T47D (cell line): ENCODE results near the gene ADORA2A.

Experiments
- DNase-seq, 2 experiments: peaks; one replicate each; pipeline versions ENCODE4 v3.0.0 to v3.0.0-alpha.2; 2011 to 2012; ENCODE audit warnings: low read depth in 1 of 2, low spot score in 1 of 2
- JUND ChIP-seq: IDR thresholded peaks from 2 replicates; pipeline ENCODE4 v1.6.1; 2012; ENCODE audit warnings: low read depth
- in situ Hi-C: cut with HindIII; loops from 2 replicates; pipeline ENCODE4 v1.10.0; 2016; ENCODE audit warnings: low sequenced_read_pairs, low pct_unique_long_range_greater_than_20kb

The ADORA2A gene

DNA sequence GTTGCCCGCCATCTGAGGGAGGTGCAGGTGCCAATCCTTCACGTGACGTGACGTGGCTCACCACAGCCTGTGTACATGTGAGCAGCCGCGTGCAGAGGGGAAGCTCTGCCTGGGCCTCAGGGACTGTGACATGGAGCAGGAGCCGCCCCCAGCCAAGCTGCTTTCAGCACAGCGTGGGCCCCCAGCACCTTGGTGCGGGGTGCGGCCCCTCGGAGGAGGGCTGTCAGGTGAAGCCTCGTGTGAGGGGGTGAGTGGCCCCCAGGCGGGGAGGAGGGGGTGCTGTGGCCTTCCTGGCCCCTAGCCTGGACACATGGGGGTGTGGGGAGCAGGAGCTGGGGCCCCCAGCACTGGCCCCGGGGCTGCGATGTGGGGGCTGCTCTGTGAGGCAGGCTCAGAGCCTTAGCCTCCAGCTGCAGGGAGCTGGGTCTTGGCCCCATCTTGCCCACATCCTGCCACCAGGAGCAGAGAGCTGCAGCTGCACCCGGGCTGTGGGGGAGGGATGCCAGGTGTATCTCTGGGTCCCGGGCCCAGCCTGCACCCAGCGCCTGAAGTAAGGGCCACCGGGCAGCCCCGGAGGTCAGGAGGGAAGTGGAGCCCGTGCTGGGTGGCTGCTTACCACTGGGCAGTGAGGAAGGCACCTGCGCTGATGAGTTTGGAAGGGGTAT is at the start of gene ADORA2A:
Gene ADORA2A (plus strand): TSS at position 100 of the 665 bp plus-strand sequence. CDS start 5,806 bp downstream, outside the sequence.
- TF ChIP-seq JUND, result no peak
- in situ Hi-C loops, result no loop called here
- no peak for DNase-seq

DNA sequence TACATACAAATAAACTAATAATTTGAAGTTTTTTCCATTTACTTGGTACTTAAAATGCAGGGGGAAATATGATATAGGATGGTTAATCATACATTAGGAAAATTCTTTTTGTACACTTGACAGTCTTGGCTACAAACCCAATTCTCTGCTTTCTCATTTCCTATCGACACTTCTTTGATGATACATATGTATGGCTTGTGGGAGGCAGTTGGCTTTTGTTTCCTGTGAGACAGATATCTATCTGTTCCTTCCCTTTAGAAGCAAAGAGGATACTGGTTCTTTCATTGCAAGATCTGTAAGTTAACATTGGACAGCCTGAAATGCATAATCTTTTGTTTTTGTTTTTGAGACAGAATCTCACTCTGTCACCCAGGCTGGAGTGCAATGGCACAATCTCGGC is 47.9 kb upstream of the ADORA2A start:
- TF ChIP-seq JUND, result no peak
- no peak for DNase-seq
- in situ Hi-C loops, result no loop called here

DNA sequence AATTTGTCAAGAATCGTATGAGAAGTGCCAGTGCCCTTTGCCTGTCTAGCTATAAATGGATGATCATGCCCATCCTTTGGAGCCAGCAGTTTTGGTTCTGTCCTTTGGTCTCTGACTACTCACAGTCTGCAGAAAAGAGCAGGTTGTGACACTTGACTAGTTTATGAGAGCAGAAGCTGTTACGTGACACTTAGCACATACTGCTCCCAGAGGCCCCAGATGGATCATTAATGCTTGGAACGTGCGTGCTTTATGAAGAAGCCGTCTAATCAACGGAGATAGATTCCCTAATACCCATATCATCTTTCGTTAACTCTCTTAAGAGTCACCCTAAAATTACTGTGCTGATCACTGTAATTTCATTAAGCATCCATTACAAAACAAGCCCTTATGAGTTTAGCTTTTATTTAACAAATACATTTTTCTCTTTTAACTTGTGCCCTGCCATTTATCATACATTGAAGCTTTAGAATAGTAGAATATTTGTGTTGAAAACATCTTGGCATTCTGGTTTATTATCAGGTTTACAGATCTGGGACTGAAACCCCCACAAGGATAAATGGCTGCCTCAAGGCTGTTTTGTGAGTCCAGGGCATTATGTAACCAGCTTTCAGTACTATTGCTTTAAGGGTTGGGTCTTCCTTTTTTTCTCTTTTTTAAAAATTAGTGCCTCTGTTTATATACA is 47.0 kb upstream of the ADORA2A start:
- in situ Hi-C loops, result no loop called here
- DNase-seq, result no peak
- TF ChIP-seq JUND, result no peak

DNA sequence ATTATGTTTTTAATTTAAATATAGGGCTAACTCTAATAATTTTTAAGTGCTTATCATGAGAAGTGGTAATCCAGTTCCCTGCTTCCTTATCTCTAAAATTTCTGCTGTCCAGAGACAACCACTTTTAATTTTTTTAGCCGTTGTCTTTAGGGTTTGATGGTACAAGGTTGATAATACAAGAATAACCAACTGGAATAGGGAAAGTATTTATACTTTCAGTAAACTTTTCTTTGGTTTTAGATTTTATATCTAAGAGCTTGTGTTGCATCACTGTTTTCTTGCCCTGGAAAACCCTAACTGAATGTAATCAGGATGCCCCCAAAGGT is 46.5 kb upstream of the ADORA2A start:
- in situ Hi-C loops, result no loop called here
- DNase-seq, result no peak
- no peak for TF ChIP-seq JUND

DNA sequence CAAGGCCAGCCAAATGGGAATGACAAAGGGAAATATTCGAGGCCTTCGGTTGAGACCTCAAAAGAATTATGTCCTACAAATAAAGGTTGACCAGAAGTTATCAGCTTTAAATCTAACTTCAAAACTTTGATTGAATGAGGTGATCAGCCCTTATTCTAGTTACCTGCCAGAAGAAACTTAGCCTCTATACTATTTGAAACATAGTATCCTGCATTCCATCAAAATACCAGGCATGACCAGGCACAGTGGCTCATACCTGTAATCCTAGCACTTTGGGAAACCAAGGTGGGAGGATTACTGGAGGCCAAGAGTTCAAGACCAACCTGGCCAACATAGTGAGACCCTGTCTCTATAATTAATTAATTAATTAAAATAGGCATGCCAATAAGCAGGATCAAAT is 44.3 kb upstream of the ADORA2A start:
- in situ Hi-C loops, result no loop called here
- DNase-seq, result peak in 1 of 2 experiments; percentile 60
- peak; percentile 47; the same call in 1 of the 2 replicates for TF ChIP-seq JUND

DNA sequence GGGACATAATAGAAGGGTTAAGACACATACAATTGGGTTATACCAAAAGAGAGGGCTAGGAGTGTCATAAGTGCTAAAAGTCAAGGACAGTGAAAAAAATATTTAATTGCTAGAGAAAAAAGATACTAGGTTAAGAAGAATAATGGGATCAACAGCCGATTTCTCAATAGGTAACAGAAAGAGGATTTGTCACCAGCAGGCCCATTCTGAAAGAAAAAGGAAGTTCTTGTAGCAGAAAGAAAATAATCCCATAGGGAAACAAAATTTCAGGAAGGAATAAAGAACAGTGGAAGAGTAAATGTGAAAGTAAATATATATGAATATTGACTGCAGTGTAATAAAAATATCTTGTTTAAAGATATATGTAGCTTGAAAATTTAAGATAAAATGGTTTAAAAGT is 43.3 kb upstream of the ADORA2A start:
- DNase-seq, result no peak
- in situ Hi-C loops, result no loop called here
- TF ChIP-seq JUND, result no peak

DNA sequence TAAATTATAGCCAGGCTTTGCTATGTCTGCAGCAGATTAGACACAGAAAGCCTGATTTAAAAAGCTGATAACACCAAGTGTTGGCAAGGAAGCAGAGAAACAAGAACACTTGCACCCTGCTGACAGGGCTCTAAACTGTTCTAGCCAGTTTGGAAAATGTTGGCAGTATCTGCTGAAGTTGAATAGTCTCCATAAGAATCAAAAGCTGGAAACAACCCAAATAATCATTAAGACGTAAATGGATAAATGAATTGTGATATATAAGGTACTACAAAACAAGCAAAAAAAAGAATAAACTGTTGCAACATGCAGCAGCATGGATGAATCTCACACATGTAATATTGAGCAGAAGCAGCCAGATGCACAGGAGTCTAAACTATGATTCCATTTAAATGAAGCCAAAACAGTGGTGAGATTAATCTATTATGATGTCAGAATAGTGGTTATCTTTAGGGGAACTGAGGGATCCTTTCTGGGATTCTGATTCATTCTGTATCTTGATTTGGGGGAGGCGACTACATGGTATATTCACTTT is 40.4 kb upstream of the ADORA2A start:
- in situ Hi-C loops, result no loop called here
- no peak for DNase-seq
- TF ChIP-seq JUND, result no peak

DNA sequence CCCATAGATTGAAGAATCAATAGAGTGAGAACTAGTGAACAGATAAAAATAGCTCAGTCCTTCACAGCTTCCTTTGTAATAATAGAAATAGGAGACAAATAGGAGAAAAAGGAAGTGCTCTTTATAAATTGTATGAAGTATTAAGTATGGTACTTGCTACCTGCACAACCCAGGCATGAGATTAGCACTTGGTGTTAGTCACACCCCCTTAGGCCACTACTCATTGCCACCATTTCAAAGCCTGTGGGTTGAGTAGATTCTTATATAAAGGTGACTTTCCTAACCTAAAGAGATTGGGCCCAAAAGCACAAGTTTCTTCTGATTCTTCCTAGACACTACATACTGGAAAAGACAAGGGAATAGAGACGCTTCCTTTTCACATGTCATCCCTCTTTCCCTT is 37.7 kb upstream of the ADORA2A start:
- in situ Hi-C loops, result no loop called here
- no peak for TF ChIP-seq JUND
- DNase-seq, result no peak

DNA sequence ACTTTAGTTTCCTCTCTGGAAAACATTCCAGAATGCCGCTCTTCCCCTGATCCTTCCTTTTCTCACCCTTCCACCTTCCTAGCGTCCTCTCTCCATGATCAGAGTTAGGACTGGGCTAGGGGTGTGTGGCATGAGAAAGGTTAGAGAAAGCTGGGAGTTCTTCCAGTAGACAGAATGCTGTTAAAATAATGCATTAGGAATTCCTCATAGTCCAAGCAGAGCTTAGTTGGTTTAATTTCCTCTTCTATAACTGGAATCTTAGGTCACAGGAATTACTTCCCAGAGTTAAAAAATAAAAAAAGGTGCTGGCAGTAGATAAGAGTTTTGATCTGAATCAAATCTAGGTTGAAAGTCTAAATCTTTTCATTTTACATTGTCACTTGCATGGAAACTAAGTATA is 37.2 kb upstream of the ADORA2A start:
- no peak for DNase-seq
- in situ Hi-C loops, result no loop called here
- no peak for TF ChIP-seq JUND

DNA sequence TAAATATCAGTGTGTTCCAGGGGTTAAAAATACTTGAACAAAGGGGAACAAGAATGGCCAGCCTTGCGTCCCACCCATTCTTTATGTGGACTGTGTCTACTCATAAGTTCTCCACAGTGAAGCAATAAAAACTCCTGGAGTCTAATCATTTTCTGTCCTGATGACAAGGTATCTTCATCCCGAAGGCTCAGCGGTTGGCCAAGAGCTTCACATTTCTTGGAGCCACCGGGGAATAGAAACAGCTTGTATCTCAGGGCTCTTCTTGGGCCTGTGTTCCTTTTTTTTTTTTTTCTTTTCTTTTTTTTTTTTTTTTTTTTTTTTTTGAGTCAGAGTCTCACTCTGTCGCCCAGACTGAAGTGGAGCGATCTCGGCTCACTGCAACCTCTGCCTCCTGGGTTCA is 36.8 kb upstream of the ADORA2A start:
- in situ Hi-C loops, result no loop called here

DNA sequence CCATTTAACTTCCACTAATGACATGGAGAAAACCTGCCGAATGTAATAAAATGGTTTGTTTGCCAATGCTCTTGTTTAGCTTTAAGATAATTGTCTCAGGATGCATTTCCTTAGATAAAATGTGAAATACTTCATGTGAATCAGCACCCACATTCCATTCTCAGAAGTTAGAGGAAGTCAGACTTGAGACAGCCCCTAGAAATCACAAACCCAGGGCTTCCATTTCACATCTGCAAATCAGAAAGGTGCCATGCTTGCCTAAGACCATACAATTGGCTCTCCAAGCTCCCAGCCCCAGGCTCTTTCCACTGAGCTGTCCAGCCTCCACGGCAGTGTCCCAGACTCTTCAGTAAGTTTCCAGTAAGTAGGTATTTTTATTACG is 35.6 kb upstream of the ADORA2A start:
- peak in 1 of 2 experiments; percentile 27 for DNase-seq

More for the DNA sequence above, 36.8 kb upstream of the ADORA2A start:
- no peak for DNase-seq
- no peak for TF ChIP-seq JUND

DNA sequence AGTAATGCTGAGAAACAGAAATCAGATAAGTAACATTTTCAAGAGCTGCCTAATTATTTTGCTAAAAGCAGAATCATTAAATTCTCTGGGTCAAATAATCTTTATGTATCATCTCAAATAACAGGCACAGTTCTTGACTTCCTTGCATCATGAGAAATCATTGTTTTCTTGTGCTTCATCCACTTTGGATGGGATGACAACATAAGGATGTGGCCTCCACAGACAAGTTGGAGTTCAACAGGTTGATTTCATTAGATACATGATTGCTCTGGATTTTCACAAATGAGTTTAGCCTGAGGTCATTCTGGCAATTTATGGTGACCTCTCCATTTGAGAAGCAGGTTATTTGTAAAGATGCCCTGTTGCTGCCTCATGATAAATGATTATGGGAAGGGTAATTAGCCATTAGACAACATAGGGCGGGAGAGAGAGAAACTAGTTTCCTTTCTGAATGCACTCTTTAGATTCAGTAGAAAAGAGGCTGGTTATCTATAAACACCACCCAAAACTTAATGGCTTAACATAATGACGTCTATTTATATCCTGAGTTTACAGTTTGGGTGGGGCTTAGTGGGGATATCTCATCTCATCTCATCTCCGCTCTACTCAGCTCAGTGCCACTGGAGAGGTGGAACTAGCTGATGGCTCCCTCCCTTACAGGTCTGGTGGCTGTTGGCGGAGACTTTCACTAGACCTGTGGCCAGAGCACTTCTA is 35.0 kb upstream of the ADORA2A start:
- DNase-seq, result no peak
- in situ Hi-C loops, result no loop called here

More for the DNA sequence above, 35.6 kb upstream of the ADORA2A start:
- in situ Hi-C loops, result no loop called here
- TF ChIP-seq JUND, result no peak

More for the DNA sequence above, 35.0 kb upstream of the ADORA2A start:
- TF ChIP-seq JUND, result 0 out of 2 replicates have a peak, but pooled peaks have one; percentile 36
